Adrenal gland (tissue), 12 donors: ENCODE data around the gene ASCC1. TPM values are rescaled to one million over a fixed set of nuclear protein-coding genes. Genes with fewer than 3 reads are reported as not detected.

Experiments used
- DNase-seq, 7 donors: peaks; one replicate each; pipeline ENCODE4 v3.0.0-alpha.2; 2019 to 2020
- H3K27ac ChIP-seq, 5 donors: fragments of 200-600 bp; sonication (generic) in 4 of 5; 1 replicate in 3 of 5; 2 replicates in 2 of 5; pipeline versions ENCODE4 v1.5.1 to v1.8.0; 2016 to 2020; ENCODE audit warnings: mild to moderate bottlenecking in 1 of 5
- H3K27me3 ChIP-seq: fragments of 200-600 bp; 2 replicates; pipeline ENCODE4 v1.8.0; 2021
- H3K36me3 ChIP-seq, 2 donors: fragments of 200-600 bp; replicated peaks in 1 of 2; 1 replicate in 1 of 2; 2 replicates in 1 of 2; pipeline versions ENCODE4 v1.5.1 to v1.8.0; 2018 to 2022
- H3K4me1 ChIP-seq, 2 donors: fragments of 200-600 bp; replicated peaks in 1 of 2; 1 replicate in 1 of 2; 2 replicates in 1 of 2; pipeline versions ENCODE4 v1.5.1 to v1.8.0; 2018 to 2021
- H3K4me3 ChIP-seq, 4 donors: fragments of 200-600 bp; sonication (generic) in 3 of 4; one replicate each; pipeline ENCODE4 v1.5.1; 2016 to 2018
- H3K9me3 ChIP-seq, 3 donors: fragments of 200-600 bp; sonication (generic) in 1 of 3; replicated peaks in 1 of 3; 1 replicate in 2 of 3; 2 replicates in 1 of 3; pipeline versions ENCODE4 v1.5.1 to v1.8.0; 2016 to 2021
- POLR2A ChIP-seq, 2 donors: fragments of 450-650 bp; IDR thresholded peaks; one replicate each; pipeline ENCODE4 v1.6.1; 2017; ENCODE audit warnings: antibody characterized with exemption in 2 of 2, mild to moderate bottlenecking in 2 of 2, moderate library complexity in 1 of 2
- WGBS, 4 donors: extraction: QIAGEN DNeasy Blood & Tissue Kit in 2 of 4; methylation state at CpG; one replicate each; pipeline versions ENCODE4 v1.1.5 to v1.1.7; 2013 to 2017; 5-methylcytosine and 5-hydroxymethylcytosine counted together
- intact Hi-C, 2 donors: fragments of 100-400 bp; cut with DNase I; formaldehyde crosslinking; loops; one replicate each; pipeline versions ENCODE4 v1.14.1 to v1.15.0; 2022 to 2023
- polyA plus RNA-seq, 3 donors: library from polyadenylated mRNA; stranded (reverse); fragments of 200-250 nt in 2 of 3; fragments of 350-450 nt in 1 of 3; fragmentation: Illumina TruSeq in 1 of 3; extraction: RNeasy Lipid Tissue Mini Kit (QIAGEN cat#74804) in 1 of 3; gene quantifications; one replicate each; pipeline ENCODE4 v1.2.3, GENCODE V29; 2013 to 2014
- total RNA-seq, 9 donors: library from RNA; depleted of rRNA in 4 of 9; stranded (reverse); fragments of >200 nt in 4 of 9; fragments of 120-200 nt in 1 of 9; fragmentation: NEBNext Ultra II Directional in 1 of 9; extraction: Animal tissue kit (Norgen Biotek cat#: 25700) in 1 of 9; gene quantifications; one replicate each; pipeline versions ENCODE4 v1.1.0 to v1.2.4, GENCODE V29; 2013 to 2023
- TF ChIP-seq, protein P1 (sequence below), 6 experiments: fragments of 450-650 bp in 4 of 6; fragments of 200-600 bp in 2 of 6; sonication (generic) in 1 of 6; IDR thresholded peaks; 1 replicate in 5 of 6; 2 replicates in 1 of 6; pipeline versions ENCODE4 v1.5.1 to v1.8.0; 2016 to 2021; ENCODE audit warnings: antibody characterized with exemption in 6 of 6, mild to moderate bottlenecking in 2 of 6, moderate library complexity in 1 of 6
- donor health status: healthy with polysubstance abuse.
- donor health status: Bipolar disorder and iron deficiency.
- donor health status: DM: yes; HTN: yes; CAD: no.
- donor health status: DM: no; HTN: no; CAD: no.
- donor health status: DM: no; HTN: no; CAD: no.
- donor health status: DM: yes; HTN: yes; CAD: no.

Gene ASCC1
- total and polyA plus RNA-seq, 12 donors: 9.7 to 101 (median 36.7) TPM

DNA sequence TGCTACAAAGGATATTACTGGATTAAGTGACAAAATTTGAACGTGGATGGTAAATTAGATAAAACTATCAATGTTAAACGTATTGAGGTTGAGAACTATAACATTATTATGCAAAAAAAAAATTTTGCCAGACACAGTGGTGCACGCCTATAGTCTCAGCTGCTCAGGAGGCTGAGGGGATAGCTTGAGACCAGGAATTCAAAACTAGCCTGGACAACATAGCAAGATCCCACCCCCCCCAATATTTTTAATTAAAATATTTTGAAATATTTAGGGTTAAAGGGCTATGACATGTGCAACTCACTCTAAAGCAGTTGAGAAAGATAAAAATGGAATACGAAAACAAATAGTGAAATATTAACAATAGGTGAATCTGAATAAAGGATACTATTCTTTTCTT is 45.3 kb downstream of the ASCC1 start:
- Histone ChIP-seq H3K27ac (peak overlapping the region in 3 of 5 donors; percentile 43 to 67 (median 63)), H3K36me3 (no peaks in the 10 kb centered on the region), H3K4me3 (no peak overlapping the region), H3K27me3 (no peaks in the 10 kb centered on the region), H3K9me3 (no peaks in the 10 kb centered on the region), H3K4me1 (peaks cover 33 to 41% of the 10 kb centered on the region in 2 donors)
- TF ChIP-seq POLR2A (IDR thresholded peaks at IDR 0.05): no peak
- TF ChIP-seq, protein P1, sequence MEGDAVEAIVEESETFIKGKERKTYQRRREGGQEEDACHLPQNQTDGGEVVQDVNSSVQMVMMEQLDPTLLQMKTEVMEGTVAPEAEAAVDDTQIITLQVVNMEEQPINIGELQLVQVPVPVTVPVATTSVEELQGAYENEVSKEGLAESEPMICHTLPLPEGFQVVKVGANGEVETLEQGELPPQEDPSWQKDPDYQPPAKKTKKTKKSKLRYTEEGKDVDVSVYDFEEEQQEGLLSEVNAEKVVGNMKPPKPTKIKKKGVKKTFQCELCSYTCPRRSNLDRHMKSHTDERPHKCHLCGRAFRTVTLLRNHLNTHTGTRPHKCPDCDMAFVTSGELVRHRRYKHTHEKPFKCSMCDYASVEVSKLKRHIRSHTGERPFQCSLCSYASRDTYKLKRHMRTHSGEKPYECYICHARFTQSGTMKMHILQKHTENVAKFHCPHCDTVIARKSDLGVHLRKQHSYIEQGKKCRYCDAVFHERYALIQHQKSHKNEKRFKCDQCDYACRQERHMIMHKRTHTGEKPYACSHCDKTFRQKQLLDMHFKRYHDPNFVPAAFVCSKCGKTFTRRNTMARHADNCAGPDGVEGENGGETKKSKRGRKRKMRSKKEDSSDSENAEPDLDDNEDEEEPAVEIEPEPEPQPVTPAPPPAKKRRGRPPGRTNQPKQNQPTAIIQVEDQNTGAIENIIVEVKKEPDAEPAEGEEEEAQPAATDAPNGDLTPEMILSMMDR (IDR thresholded peaks at IDR 0.05): no peak
- intact Hi-C loops: no loop called here
- 67 to 78% (median 73%) methylated on average over 4 of the region's 4 CpGs for WGBS, 4 donors
- DNase-seq: no peak

GRCh38 chr10:72170263-72170662 is 45.8 kb downstream of the ASCC1 start:
- Histone ChIP-seq H3K9me3 (no peaks in the 10 kb centered on the region), H3K4me1 (peaks cover 33 to 36% of the 10 kb centered on the region in 2 donors), H3K36me3 (no peaks in the 10 kb centered on the region), H3K27me3 (no peaks in the 10 kb centered on the region), H3K27ac (peak overlapping the region in 3 of 5 donors; percentile 0 to 67 (median 63)), H3K4me3 (no peak overlapping the region)
- 28 to 59% (median 42%) methylated on average over 4 of the region's 4 CpGs for WGBS, 4 donors
- TF ChIP-seq POLR2A (IDR thresholded peaks at IDR 0.05): no peak
- TF ChIP-seq, protein P1 (IDR thresholded peaks at IDR 0.05): no peak
- peak; percentile 61 to 89 (median 67) for DNase-seq
- intact Hi-C loops: no loop called here

- Histone ChIP-seq H3K27ac (no peak overlapping the region), H3K4me3 (no peak overlapping the region), H3K4me1 (peaks cover 12 to 17% of the 10 kb centered on the region in 2 donors), H3K9me3 (no peaks in the 10 kb centered on the region), H3K27me3 (no peaks in the 10 kb centered on the region), H3K36me3 (no peaks in the 10 kb centered on the region)
- intact Hi-C loops: no loop called here
- 91 to 98% (median 97%) methylated on average over 3 of the region's 3 CpGs for WGBS, 4 donors
- no peak for DNase-seq
- no peak for TF ChIP-seq POLR2A (IDR thresholded peaks at IDR 0.05)
- TF ChIP-seq, protein P1 (IDR thresholded peaks at IDR 0.05): no peak
Measured at GRCh38 chr10:72167118-72167517, 49.0 kb downstream of the ASCC1 start.

DNA sequence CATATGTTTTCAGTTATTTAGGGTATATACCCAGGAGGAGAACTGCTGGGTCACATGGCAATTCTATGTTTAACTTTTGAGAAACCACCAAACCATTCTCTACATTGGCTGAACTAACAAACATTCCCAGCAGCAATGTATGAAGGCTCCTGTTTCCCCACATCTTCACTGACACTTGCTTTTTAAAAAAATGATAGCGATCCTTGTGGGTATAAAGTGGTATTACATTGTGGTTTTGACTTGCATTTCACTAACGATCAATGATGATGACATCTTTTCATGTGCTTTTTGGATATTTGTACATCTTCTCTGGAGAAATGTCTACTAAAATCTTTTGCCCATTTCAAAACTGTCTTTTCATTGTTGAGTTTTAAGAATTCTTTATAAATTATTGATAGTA is 51.5 kb downstream of the ASCC1 start:
- no peaks in the 10 kb centered on the region for H3K9me3 ChIP-seq
- no peaks in the 10 kb centered on the region for H3K27me3 ChIP-seq
- no peak for DNase-seq
- H3K4me3 ChIP-seq: no peak overlapping the region
- 78 to 86% (median 79%) methylated on average over 2 of the region's 2 CpGs for WGBS, 4 donors
- peaks cover 0 to 6% of the 10 kb centered on the region in 2 donors for H3K36me3 ChIP-seq
- TF ChIP-seq POLR2A (IDR thresholded peaks at IDR 0.05): no peak
- TF ChIP-seq, protein P1 (IDR thresholded peaks at IDR 0.05): peak in 1 of 6 experiments; percentile 5
- intact Hi-C loops: loop anchor here in 1 of 2 donors (5.0 kb wide), 1 partner anchor 188 kb away; the partner anchor contains the start of gene DNAJB12
- no peaks in the 10 kb centered on the region for H3K4me1 ChIP-seq
- no peak overlapping the region for H3K27ac ChIP-seq
